ENCODE data around the gene MRPL39.

The MRPL39 gene

DNA sequence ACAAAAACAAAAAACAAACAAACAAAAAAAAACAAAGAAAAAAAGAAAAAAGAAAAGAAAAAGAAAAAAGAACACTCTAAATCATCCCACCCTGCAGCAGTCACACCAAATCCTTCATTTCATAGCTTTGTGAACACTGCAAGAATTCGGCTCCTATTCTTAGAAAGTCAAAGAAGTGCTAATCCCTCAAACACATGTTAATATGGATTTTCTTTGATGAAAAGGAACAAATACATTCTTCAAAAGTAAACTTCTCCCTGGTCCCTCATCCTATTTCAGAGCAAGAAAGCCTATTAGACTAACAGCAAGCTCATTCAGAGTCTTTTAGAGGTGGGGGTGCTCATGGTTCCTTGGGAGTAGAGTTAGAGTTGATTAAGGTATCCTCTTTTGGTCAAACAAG lies 7.2 kb upstream of the MRPL39 start:
- DNase-seq (ENCODE audit: low read depth in 2 of 2): no peak

DNA sequence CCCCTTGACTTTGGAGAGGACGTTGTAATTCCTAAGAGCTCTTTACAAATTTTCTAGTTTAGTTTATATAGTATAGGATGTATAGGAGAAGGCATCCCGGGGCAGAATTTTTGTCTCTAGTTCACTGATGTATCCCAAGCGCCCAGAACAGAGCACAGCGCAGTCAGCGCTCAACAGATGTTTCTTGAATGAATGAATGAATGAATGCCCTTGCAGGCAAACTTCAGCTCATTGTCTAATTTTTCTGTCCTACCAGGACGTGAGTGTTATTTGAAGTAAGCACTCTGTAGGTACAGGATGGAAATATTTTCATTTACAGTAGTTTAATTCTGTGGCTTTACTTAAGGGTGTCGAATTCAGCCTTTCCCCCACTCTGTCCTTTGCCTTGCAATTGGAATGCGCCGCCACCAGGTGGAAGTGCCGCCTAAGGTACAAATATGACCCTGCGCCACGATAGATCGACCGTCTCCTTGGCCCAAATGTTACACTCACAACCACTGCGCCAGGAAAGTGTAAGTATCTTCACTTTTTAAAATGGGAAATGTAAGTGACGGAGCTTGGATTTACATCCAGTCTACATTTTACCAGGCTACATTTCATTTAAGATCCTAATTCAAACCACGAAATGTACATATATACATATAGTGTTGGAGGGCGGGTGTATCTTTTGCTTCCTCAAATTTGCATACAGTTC lies 910 bp upstream of the MRPL39 start:
- peak; percentile 44 to 57 for DNase-seq (ENCODE audit: low read depth in 2 of 2)

DNA sequence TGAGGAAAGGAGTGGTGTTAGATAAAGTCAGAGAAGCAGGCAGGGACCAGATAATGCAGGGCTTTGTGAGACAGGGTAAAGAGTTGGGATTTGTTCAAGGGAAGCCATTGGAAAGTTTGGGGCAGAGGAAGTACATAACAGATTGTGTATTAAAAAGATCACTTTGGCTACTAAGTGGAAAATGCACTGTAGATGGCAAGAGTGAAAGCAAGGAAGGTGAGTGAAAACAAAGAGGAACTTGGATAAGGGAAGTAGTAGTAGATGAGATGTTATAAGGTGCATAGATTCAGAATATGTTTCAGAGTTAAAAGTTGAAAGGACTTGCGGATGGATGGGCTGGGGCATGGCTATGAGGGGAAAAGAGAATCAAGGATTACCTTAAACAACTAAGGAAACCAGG lies 17.4 kb downstream of the MRPL39 start:
- DNase-seq (ENCODE audit: low read depth in 2 of 2): no peak

DNA sequence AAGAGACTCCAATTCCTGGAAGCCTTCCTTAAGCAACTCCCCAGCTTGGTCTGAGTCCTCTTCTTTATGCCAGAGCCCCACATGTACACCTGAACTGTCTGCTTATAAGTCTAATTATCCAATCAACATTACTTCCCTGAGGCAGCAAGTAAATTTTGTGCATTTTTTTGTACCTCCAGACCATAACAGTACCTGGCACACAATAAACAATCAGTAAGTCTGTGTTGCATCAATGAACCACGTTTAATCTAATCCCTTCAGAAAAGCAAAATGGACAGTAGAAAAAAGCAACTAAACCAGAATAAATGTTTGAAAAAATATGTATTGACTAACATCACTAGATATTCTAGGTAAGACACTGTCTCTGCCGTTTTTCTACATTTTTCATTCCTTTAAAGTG lies 20.5 kb downstream of the MRPL39 start:
- no peak for DNase-seq (ENCODE audit: low read depth in 2 of 2)

DNA sequence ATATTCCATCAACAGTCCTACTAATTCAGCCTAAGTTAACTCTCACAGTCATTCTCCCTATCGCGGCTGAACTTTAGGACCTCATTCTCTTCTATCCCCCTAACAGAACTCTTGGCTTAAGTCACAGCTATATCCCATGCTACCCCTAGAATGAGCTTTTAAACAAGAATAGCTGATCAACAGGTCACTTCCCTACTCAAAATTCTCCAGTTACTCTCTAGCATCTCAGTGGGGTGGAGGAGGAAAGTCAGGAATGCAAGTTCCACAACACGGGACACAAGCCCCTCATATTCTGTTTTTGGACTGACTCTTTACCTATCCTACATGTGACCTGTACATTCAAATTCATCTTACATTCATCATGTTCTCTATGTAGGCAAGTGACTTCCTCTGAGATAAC lies 21.0 kb downstream of the MRPL39 start:
- DNase-seq (ENCODE audit: low read depth in 2 of 2): no peak

DNA sequence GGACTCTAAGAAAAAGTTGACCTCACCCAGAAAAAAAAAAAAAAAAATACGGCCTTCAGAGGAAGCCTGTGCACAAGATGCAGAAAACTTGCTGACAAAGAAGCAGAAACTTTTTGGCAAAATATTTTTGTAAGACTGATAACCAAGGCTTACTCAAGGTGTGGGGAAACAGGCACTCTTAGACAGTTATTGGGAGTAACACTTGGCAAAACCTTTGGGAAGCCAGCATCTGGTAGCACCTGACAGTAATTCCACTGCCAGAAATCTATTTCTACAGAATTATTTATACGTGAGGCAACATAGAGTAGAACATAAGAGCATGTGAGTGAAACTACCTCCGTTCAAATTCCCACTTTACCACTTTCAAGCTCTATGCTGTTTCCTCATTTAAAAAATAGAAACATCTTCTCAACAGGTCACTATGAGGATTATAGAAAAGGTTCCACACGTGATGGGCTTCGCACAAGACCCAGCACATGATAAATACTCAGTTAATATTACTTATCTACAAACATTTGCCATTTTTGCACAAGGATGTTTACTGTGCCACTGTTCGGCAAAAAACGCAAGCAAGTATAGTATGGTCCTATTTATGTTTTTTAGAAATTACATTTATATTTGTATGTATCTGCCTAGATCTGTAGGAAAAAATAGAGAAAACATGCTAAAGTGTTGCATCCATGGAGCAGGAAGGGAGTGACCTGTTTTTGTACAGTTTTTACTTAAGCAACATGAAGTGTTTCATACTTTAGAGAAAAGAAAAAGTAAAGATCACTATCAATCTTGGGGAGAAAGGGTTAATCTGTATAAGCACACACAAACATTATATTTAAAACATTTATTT lies 22.2 kb downstream of the MRPL39 start:
- DNase-seq (ENCODE audit: low read depth in 2 of 2): no peak

DNA sequence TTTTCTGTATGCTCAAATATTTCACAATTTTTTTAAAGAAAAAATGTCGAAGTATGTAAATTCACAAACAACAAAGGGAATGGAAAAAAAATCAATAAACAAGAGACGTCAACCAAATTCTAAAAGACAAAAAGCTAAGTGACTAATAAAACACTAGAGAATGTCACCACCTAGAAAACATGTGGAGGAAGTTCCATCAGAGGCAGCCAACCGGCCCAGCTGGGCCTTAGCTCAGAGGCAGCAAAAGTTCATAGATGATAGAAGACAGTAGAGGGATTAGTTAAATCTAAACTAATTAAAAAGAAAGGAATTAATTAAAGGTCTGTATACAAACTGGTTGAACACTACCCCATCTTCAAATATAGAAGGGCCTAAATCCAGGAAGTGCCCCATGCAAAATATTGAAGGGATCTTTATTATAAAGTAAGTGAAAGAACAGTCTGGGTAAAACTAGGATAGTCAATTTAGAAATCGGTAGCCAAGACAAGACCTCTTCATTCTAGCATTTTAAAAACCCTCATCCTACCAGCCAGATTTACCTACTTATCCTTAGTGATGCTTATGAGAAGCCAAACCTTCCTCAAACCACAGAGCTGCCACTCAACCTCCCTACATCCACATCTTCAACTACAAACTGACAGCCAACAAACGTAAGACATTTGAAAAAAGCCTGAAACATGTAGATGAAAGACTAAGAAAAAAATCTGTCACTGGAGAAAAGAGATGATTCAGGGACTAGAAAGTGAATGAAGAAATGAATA lies 23.7 kb downstream of the MRPL39 start:
- no peak for DNase-seq (ENCODE audit: low read depth in 2 of 2)

DNA sequence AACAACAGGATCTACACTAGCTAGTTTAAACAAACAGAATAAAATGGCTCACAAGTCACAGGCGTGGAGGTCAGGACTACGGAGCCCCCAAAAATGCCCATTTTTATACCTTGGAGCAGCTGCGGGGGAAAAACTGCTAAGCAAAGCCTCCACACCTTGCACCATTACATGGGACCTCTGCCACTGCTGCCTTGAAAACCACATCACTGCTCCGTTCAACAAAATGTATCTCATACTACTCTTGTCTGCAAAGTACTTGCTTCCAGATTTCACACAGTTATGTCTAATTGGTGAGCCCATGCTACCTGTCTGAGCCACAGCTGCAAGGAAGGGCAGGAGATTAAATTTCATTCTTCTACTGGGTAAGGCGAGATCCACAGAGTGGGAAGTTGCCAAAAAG lies 24.4 kb downstream of the MRPL39 start:
- DNase-seq (ENCODE audit: low read depth in 2 of 2): no peak

DNA sequence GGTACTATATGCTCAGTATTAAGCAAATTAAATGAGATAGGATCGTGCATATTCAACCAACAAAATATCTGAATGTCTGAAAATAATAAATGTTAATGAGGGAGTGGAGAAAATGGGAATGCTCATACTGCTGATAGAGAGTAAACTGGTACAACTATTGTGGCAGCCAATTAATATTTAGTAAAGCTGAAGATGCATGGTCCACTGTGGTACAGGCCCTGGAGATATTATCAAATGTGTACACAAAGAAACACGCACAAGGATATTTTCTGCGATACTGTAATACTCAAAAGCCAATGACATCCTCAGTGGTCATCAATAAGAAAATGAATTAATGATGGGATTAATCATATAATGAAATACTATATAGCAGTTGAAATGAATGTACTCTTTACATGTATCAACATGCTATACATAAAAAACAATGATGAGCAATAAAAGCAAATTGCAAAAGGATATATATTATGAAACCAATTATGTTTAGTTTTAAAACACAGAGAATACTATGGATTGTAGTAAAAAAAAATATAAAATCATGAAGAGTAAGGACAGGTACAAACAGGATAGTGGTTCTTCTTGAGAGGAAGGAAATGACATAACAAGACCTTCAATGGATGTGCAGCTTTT lies 25.0 kb downstream of the MRPL39 start:
- DNase-seq (ENCODE audit: low read depth in 2 of 2): no peak

DNA sequence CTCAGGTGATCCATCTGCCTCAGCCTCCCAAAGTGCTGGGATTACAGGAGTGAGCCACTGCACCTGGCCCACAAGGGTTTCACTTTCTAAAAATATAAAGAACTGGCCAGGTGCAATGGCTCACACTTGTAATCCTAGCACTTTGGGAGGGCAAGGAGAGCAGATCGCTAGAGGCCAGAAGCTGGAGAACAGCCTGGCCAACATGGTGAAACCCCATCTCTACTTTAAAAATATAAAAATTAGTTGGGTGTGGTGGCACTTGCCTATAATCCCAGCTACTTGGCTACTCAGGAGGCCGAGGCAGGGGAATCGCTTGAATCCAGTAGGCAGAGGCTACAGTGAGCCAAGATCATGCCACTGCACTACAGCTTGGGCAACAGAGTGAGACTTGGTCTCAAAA lies 25.7 kb downstream of the MRPL39 start:
- no peak for DNase-seq (ENCODE audit: low read depth in 2 of 2)

DNA sequence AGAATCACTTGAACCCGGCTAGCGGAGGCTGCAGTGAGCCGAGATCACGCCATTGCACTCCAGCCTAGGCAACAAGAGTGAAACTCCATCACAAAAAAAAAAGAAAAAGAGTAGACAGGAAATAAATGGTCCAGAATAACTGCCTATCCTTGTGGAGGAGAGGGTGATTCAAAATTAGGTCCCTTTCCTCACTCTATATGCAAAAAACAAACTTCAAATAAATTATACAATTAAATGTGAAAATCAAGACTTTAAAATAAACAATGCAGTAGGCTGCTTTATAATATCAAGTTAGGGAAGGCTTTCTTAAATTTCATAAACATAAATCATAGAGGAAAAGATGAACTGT lies 26.4 kb downstream of the MRPL39 start:
- no peak for DNase-seq (ENCODE audit: low read depth in 2 of 2)

DNA sequence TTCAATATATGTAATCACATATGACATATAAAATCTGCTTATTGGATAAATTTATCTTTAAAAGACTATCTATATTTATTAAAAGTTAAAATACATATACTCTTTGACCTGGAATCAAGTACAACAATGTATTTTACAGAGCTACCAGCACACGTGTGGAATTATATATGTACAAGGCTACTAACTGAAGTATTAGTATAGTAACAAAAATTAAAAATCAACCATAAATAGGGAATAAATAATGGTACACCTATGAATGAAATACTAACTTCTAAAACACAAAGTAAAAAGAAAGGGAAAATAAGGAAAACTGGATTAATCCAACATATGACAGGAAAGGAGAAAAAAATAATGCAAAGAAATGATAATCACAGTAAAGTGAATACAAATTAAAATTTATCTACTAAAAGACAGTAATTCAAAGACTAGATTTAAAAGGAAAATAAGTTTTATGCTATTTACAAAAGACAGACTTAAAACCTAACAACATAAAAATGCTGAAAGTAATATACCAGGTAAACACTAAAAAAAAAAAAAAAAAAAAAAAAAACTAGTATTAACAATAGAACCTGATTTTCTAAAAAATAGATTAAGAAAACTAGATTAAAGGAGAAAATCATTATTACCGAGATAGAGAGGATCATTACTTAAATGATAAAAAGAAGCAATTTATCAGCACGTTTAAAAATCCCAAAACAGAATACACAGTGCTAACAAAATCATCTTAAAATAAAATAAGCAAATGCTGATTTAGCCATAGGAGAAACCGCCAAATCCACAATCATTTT lies 27.9 kb downstream of the MRPL39 start:
- DNase-seq (ENCODE audit: low read depth in 2 of 2): no peak

DNA sequence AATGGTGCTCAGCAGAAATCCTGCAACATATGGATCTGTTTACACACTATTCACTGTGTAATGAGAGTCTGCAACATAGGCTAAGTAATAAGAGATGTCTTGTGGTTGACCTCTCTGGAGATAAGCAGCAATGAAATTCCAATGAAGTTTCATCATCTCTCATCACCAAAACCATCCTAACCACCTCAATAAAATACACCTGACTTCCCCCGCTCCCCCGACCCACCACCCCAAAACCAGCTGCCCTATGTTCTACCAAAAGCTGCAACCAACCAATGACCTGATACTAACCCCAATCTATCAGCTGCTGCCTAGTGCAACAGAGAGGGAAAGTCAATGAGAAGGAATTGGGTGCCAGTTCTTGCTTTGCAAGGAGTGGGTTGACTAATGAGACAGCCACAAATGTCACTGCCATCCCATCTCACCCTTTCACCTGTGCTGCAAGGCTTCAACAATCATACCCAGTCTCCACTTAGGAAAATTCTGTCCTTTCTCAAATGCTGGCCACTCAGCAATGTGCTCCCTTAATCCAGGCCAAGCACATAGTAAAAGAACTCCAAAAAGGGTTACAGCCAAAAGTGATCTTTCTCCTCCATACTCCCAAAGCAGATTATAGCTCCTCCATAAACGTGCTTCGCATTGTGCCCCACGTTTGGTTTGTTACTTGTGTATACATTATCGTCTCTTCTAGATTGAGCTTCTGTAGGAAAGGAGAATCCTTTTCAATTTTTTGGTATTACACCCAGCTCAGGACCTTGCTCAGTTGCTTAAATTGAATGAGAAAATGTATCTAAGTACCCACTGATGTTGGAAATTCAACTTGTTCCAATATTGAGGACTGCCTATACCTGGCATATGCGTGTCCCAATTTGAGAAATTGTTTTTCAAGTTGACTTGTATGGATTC lies 29.0 kb downstream of the MRPL39 start:
- no peak for DNase-seq (ENCODE audit: low read depth in 2 of 2)

DNA sequence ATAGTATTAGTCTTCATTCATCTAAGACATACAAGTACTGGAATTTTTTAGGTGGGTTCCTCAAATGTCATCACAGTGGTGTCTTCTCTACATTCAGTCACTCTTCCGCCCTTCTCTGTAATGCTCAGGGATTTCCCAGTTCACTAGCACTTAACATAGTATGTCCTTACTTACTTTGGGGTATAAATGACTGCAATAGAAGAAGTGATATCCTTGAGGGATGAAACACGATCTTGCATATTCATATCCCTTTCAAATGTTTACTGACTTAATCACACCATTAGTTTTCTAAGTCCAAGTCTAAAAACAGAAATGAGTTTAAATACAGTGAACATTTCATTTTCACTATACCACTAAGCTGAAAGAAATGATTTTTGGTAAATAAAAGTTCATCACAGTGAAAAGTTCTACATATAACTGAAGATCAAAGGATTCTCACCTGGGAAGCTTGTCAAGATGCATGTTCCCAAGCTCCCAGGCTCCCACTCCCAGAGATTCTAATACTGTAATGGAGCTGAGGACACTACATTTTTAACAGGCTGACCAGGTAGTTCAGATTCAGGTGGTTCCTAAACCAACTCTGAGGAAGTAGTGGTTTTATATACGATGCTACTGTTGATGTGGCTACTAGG lies 29.7 kb downstream of the MRPL39 start:
- no peak for DNase-seq (ENCODE audit: low read depth in 2 of 2)

DNA sequence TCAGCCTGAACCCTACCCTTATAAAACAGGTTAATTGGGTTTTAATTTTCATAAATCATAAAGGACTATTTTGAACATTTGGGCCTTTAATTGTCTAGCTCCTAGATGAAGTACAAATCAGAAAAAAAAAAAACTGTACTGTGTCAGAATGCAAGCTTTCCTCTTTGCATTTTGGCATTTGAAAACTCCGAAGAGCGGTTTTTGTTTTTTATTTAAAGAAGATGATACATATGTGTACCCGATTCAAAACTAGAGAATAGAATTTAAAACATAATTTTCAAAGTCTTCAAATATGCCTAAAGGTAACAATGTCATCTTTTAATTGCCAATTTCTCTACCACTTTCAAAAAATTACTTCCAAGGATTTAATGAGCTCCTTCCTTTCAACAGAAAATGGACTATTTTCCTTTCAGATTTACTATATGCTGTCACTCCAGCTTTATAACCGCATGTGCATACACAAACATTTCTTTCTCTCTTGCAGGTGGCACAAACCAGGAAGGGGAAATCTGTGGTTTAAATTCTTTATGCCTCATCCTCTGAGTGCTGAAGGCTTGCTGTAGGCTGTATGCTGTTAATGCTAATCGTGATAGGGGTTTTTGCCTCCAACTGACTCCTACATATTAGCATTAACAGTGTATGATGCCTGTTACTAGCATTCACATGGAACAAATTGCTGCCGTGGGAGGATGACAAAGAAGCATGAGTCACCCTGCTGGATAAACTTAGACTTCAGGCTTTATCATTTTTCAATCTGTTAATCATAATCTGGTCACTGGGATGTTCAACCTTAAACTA lies 33.7 kb downstream of the MRPL39 start:
- DNase-seq (ENCODE audit: low read depth in 2 of 2): no peak

DNA sequence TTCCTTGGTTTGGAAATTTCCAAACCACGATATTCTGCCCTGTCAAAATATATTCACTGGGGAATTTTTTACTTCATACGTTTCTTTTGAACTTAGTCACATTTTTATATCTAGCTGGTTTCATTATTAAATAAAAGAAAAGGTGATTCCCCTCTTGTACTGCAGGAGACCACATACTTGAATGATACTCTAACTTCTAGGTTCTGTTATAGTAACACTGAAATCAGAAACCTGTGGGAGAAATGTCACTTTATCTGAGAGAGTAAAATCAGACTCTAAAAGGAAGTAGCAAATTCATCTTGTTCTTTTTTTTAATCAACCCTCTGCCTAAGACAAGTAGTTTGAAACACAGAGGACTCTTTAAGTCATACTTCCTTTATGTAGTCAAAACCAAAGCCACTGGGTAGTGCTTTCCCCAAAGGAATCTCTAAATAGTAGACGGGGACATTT lies 34.4 kb downstream of the MRPL39 start:
- no peak for DNase-seq (ENCODE audit: low read depth in 2 of 2)

DNA sequence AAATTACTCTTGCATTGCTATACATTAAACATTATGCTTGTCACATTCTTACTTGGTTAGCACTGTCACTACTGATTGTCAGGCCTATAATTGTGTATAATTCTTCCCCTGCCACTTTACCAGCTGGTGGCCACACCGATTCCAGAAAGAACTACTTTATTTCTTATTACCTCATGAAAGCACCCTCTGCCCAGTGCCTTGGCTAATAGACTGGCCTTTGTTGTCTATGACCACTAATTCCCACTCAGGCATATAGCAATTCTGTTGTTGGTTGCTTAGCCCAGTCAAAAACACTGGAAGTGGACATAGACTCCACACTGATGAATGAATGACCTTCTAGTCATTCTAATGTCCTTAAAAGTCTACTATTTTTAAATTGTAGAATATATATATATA lies 35.6 kb downstream of the MRPL39 start:
- DNase-seq (ENCODE audit: low read depth in 2 of 2): no peak

DNA sequence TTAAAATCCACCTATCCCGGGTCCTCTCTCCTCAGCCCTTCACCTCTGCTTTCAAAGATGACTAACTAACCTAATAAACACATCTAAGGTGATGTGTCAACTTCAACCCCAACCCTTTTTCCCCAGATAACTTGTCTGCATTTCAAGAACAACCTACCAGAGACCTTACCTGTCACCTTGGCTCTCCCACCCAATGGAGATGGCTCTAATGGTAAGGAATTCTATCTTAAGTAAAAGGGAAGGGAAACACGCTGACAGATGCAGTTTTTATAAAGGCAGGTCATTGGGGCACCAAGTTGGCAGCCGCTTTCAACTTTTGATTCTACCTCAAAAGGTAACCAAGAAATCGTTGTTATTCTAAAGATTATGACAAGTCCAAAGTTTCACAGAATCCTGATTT lies 37.6 kb downstream of the MRPL39 start:
- no peak for DNase-seq (ENCODE audit: low read depth in 2 of 2)

DNA sequence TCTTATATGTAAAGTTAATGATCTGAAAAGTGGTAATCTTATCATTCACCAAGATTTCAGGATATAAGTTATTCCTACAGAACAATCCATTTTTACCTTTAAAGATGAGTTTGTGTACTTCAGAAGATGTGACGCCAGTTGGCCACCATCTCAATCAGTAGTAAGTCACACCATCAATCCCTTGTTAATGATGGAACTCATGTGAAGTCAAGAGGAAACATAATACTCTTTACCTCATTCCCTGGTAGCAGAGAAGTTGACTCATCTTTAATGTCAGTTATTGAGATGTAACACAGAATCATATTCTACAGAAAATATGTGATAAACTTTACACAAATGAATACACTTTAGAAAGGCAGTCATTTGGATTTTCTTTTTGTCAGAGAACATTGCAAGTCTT lies 38.2 kb downstream of the MRPL39 start:
- DNase-seq (ENCODE audit: low read depth in 2 of 2): no peak

Data from stimulated activated CD8-positive, alpha-beta memory T cell treated with anti-CD3 and anti-CD28 coated beads, Interleukin-2, amount 100 ng/mL, for 1 hour (primary cell).